ENCODE measurements around the gene HYAL3. TPM values are rescaled to one million over a fixed set of nuclear protein-coding genes. Genes with fewer than 3 reads are reported as not detected.

HYAL3 gene
- total and polyA plus RNA-seq, 3 experiments from 2014 or later, result 3.6 to 8.4 (median 7.7) TPM

DNA sequence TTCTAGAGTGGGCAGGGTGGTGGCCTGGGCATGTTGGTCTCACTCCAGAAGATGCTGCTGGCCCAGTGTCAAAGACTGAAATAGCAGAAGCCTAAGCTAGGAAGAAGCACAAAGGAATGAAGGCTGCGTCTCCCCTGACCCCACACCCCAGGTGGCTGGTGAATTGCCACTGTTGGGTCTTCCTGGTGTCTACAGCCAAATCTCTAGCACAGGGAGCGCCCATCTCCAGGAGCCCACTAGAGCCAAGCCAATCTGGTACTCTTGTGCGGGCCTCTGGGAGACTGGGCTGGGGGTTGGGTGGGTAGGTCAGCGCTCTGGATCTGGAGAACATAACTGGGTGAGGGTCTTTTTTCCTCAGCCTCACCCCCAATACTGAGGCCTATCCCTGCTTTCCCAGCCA lies 27.9 kb upstream of the HYAL3 start:
- Mint-ChIP-seq H3K27ac (peak overlapping the region; percentile 15 to 96 (median 86)), H3K36me3 (peaks cover 0 to 53% (median 0%) of the 10 kb centered on the region in 3 donors), H3K9me3 (no peaks in the 10 kb centered on the region), H3K4me1 (peaks cover 23 to 43% (median 26%) of the 10 kb centered on the region in 3 donors), H3K4me3 (peak overlapping the region; percentile 82 to 97 (median 91)), H3K27me3 (peaks cover 0 to 1% of the 10 kb centered on the region in 2 donors)
- peaks cover 18% of the 10 kb centered on the region for H3K4me1 ChIP-seq (ENCODE audit: insufficient read depth, low read length)
- no peaks in the 10 kb centered on the region for H3K9me3 ChIP-seq (ENCODE audit: low read length)
- CTCF ChIA-PET, result interaction anchor here (0.7 to 2.5 kb wide), 8 partner anchors 8 to 134 kb away, joined by 3 to 19 read pairs (median 4); partner anchors contain the start of genes IFRD2 and RASSF1
- H3K27ac ChIP-seq (ENCODE audit: low read depth, low read length), result peak overlapping the region; percentile 71
- H3K36me3 ChIP-seq (ENCODE audit: insufficient read depth, low read length), result peaks cover 26% of the 10 kb centered on the region
- H3K27me3 ChIP-seq (ENCODE audit: insufficient read depth, low read length, poor library complexity, severe bottlenecking), result no peaks in the 10 kb centered on the region
- no peak for DNase-seq
- H3K4me3 ChIP-seq (ENCODE audit: low read length), result peak overlapping the region; percentile 70
- POLR2A ChIA-PET, result interaction anchor here (0.8 to 3.9 kb wide), 4 partner anchors 10 to 35 kb away, joined by 5 to 57 read pairs (median 8); partner anchors contain the start of genes HYAL3, IFRD2, NAA80 and RASSF1

DNA sequence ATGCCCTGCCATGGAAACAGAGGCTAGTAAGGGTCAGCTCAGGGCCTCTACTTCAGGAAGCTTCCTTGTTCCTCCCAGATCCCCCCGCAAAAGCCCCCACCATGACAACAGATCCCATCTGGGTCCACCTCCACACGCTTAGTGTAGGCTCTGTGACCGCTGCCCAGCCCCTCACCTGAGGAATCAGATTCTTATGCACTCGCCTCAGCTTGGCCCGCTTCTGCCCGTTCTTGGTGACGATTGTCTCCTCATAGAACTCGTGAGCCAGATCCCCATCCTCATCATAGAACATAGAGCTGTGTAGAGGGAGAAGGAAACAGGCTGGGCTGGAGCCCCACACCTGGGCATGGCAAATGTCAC lies 27.0 kb upstream of the HYAL3 start:
- H3K36me3 Mint-ChIP-seq, result peaks cover 0 to 44% (median 0%) of the 10 kb centered on the region in 3 donors
- Histone ChIP-seq H3K4me1 (ENCODE audit: insufficient read depth, low read length) (peaks cover 22% of the 10 kb centered on the region), H3K4me3 (ENCODE audit: low read length) (no peak overlapping the region), H3K36me3 (ENCODE audit: insufficient read depth, low read length) (peaks cover 21% of the 10 kb centered on the region), H3K9me3 (ENCODE audit: low read length) (no peaks in the 10 kb centered on the region), H3K27me3 (ENCODE audit: insufficient read depth, low read length, poor library complexity, severe bottlenecking) (no peaks in the 10 kb centered on the region), H3K27ac (ENCODE audit: low read depth, low read length) (no peak overlapping the region)
- H3K9me3 Mint-ChIP-seq, result no peaks in the 10 kb centered on the region
- H3K4me3 Mint-ChIP-seq, result peak overlapping the region; percentile 32 to 97 (median 45)
- H3K27ac Mint-ChIP-seq, result peak overlapping the region in 6 of 8 donors; percentile 29 to 70 (median 60)
- peaks cover 0 to 1% of the 10 kb centered on the region in 2 donors for H3K27me3 Mint-ChIP-seq
- POLR2A ChIA-PET, result interaction anchor here (3.9 kb wide), 1 partner anchor 11 kb away, joined by 57 read pairs; no protein-coding TSS in a partner anchor
- DNase-seq, result no peak
- CTCF ChIA-PET, result interaction anchor here (1.4 to 3.3 kb wide), 2 partner anchors 11 to 67 kb away, joined by 3 to 22 read pairs; no protein-coding TSS in a partner anchor
- peaks cover 20 to 38% (median 24%) of the 10 kb centered on the region in 3 donors for H3K4me1 Mint-ChIP-seq

GRCh38 chr3:50325497-50326181 lies 26.4 kb upstream of the HYAL3 start:
- Histone ChIP-seq H3K9me3 (ENCODE audit: low read length) (no peaks in the 10 kb centered on the region), H3K27ac (ENCODE audit: low read depth, low read length) (no peak overlapping the region), H3K4me3 (ENCODE audit: low read length) (no peak overlapping the region), H3K36me3 (ENCODE audit: insufficient read depth, low read length) (peaks cover 15% of the 10 kb centered on the region), H3K4me1 (ENCODE audit: insufficient read depth, low read length) (peaks cover 24% of the 10 kb centered on the region), H3K27me3 (ENCODE audit: insufficient read depth, low read length, poor library complexity, severe bottlenecking) (no peaks in the 10 kb centered on the region)
- POLR2A ChIA-PET, result interaction anchor here (3.9 kb wide), 1 partner anchor 12 kb away, joined by 57 read pairs; no protein-coding TSS in a partner anchor
- Mint-ChIP-seq H3K4me3 (peak overlapping the region in 3 of 7 donors; percentile 47 to 85 (median 76)), H3K9me3 (no peaks in the 10 kb centered on the region), H3K4me1 (peaks cover 20 to 40% (median 26%) of the 10 kb centered on the region in 3 donors), H3K27me3 (peaks cover 0 to 1% of the 10 kb centered on the region in 2 donors), H3K27ac (peak overlapping the region in 5 of 8 donors; percentile 45 to 80 (median 66)), H3K36me3 (peaks cover 0 to 41% (median 0%) of the 10 kb centered on the region in 3 donors)
- CTCF ChIA-PET, result interaction anchor here (1.0 to 3.3 kb wide), 4 partner anchors 11 to 26 kb away, joined by 3 to 22 read pairs (median 12); partner anchors contain the start of genes HYAL3 and NAA80
- no peak for DNase-seq

DNA sequence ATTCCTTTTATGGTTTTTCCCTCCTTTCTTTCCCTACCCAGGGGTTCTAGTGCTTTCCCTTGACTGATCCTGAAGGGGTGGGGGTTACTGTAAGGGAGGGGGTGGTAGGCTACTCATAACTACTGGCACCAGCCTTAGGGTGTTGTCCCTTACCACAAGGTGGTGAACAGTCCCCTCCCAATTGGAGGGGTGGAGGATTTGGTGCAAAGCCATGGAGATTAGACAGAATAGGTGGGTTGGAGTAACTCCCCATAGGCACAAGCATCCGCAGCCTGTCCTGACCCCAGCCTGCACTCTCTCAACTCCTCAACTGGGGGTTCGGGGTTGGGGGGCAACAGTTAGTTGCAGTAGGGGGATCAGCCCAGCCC lies 25.9 kb upstream of the HYAL3 start:
- Histone ChIP-seq H3K4me3 (ENCODE audit: low read length) (no peak overlapping the region), H3K36me3 (ENCODE audit: insufficient read depth, low read length) (peaks cover 11% of the 10 kb centered on the region), H3K4me1 (ENCODE audit: insufficient read depth, low read length) (peaks cover 29% of the 10 kb centered on the region), H3K27me3 (ENCODE audit: insufficient read depth, low read length, poor library complexity, severe bottlenecking) (no peaks in the 10 kb centered on the region), H3K9me3 (ENCODE audit: low read length) (no peaks in the 10 kb centered on the region), H3K27ac (ENCODE audit: low read depth, low read length) (no peak overlapping the region)
- Mint-ChIP-seq H3K4me3 (peak overlapping the region in 3 of 7 donors; percentile 47 to 85 (median 76)), H3K4me1 (peaks cover 25 to 45% (median 31%) of the 10 kb centered on the region in 3 donors), H3K27me3 (peaks cover 0 to 1% of the 10 kb centered on the region in 2 donors), H3K9me3 (no peaks in the 10 kb centered on the region), H3K27ac (peak overlapping the region in 5 of 8 donors; percentile 33 to 80 (median 70)), H3K36me3 (peaks cover 0 to 35% (median 0%) of the 10 kb centered on the region in 3 donors)
- DNase-seq, result no peak
- ChIA-PET CTCF (interaction anchor here (1.0 to 3.3 kb wide), 11 partner anchors 11 to 131 kb away, joined by 3 to 22 read pairs (median 4); partner anchors contain the start of genes HYAL3 and NAA80), POLR2A (no interaction called here)

DNA sequence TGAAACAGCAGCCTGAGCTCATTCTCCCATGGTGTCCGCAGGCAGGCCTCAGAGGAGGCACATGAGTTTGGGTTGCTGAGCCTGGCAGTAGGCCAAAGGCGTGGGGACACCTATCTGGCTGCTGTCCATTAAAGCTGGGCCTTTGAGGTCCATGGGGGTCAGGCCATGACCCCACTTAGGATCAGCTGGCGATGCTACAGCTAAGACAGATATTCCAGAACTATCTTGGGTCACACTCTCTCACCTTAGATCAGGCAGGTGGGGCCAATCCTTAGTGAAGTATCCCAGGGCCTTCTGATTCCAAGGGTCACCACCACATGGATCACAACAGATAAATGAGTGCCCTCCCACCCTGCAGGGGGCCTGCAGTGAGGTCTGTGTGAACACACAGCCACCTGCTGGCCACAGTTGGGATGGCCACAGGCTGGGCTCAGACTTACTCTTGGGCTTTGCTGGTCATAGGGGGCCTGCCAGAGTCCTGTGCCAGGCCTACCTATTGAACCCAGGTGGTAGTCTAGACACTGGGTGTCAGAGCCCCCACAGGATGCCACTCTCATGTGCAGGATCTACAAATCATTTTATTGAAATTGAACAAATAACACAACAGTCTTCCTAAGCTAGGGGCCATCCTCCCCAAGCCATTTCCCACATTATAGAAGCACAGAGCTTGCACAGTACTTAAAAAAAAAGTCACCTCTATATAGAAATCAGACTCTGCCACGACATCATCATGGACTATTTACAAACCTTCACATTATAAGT lies 25.3 kb upstream of the HYAL3 start:
- Mint-ChIP-seq H3K9me3 (no peaks in the 10 kb centered on the region), H3K36me3 (peaks cover 0 to 30% (median 0%) of the 10 kb centered on the region in 3 donors), H3K4me3 (peak overlapping the region in 2 of 7 donors; percentile 5 to 85), H3K27me3 (peaks cover 0 to 1% of the 10 kb centered on the region in 2 donors), H3K27ac (peak overlapping the region; percentile 31 to 89 (median 64)), H3K4me1 (peaks cover 30 to 51% (median 36%) of the 10 kb centered on the region in 3 donors)
- DNase-seq, result peak; percentile 39 to 75 (median 50)
- ChIA-PET POLR2A (interaction anchor here (2.0 kb wide), 1 partner anchor 13 kb away, joined by 6 read pairs; no protein-coding TSS in a partner anchor), CTCF (interaction anchor here (0.8 to 3.3 kb wide), 18 partner anchors 8 to 130 kb away, joined by 3 to 22 read pairs (median 4); partner anchors contain the start of genes HYAL3 and NAA80)
- Histone ChIP-seq H3K4me3 (ENCODE audit: low read length) (no peak overlapping the region), H3K27ac (ENCODE audit: low read depth, low read length) (no peak overlapping the region), H3K4me1 (ENCODE audit: insufficient read depth, low read length) (peaks cover 35% of the 10 kb centered on the region), H3K9me3 (ENCODE audit: low read length) (no peaks in the 10 kb centered on the region), H3K36me3 (ENCODE audit: insufficient read depth, low read length) (peaks cover 6% of the 10 kb centered on the region), H3K27me3 (ENCODE audit: insufficient read depth, low read length, poor library complexity, severe bottlenecking) (no peaks in the 10 kb centered on the region)

GRCh38 chr3:50323614-50324199 lies 24.5 kb upstream of the HYAL3 start:
- H3K4me1 ChIP-seq (ENCODE audit: insufficient read depth, low read length), result peaks cover 34% of the 10 kb centered on the region
- H3K9me3 Mint-ChIP-seq, result no peaks in the 10 kb centered on the region
- H3K27me3 ChIP-seq (ENCODE audit: insufficient read depth, low read length, poor library complexity, severe bottlenecking), result no peaks in the 10 kb centered on the region
- POLR2A ChIA-PET, result interaction anchor here (0.6 to 2.0 kb wide), 2 partner anchors 14 to 35 kb away, joined by 3 to 6 read pairs; no protein-coding TSS in a partner anchor
- H3K27ac Mint-ChIP-seq, result peak overlapping the region in 5 of 8 donors; percentile 38 to 84 (median 71)
- no peak for DNase-seq
- H3K36me3 Mint-ChIP-seq, result peaks cover 0 to 27% (median 0%) of the 10 kb centered on the region in 3 donors
- peaks cover 35 to 58% (median 43%) of the 10 kb centered on the region in 3 donors for H3K4me1 Mint-ChIP-seq
- H3K4me3 Mint-ChIP-seq, result peak overlapping the region in 1 of 7 donors; percentile 81
- H3K4me3 ChIP-seq (ENCODE audit: low read length), result no peak overlapping the region
- no peaks in the 10 kb centered on the region for H3K9me3 ChIP-seq (ENCODE audit: low read length)
- no peak overlapping the region for H3K27ac ChIP-seq (ENCODE audit: low read depth, low read length)
- H3K36me3 ChIP-seq (ENCODE audit: insufficient read depth, low read length), result peaks cover 4% of the 10 kb centered on the region
- H3K27me3 Mint-ChIP-seq, result peaks cover 0 to 1% of the 10 kb centered on the region in 2 donors
- CTCF ChIA-PET, result interaction anchor here (0.8 to 3.3 kb wide), 16 partner anchors 9 to 129 kb away, joined by 3 to 22 read pairs (median 4); partner anchors contain the start of genes HYAL3 and NAA80

GRCh38 chr3:50323092-50323600 lies 23.9 kb upstream of the HYAL3 start:
- ChIA-PET POLR2A (interaction anchor here (2.0 kb wide), 1 partner anchor 14 kb away, joined by 6 read pairs; no protein-coding TSS in a partner anchor), CTCF (interaction anchor here (1.1 to 2.0 kb wide), 6 partner anchors 9 to 128 kb away, joined by 3 to 9 read pairs (median 6); partner anchors contain the start of genes HYAL3 and NAA80)
- Histone ChIP-seq H3K4me3 (ENCODE audit: low read length) (no peak overlapping the region), H3K27ac (ENCODE audit: low read depth, low read length) (no peak overlapping the region), H3K27me3 (ENCODE audit: insufficient read depth, low read length, poor library complexity, severe bottlenecking) (no peaks in the 10 kb centered on the region), H3K9me3 (ENCODE audit: low read length) (no peaks in the 10 kb centered on the region), H3K4me1 (ENCODE audit: insufficient read depth, low read length) (peaks cover 29% of the 10 kb centered on the region), H3K36me3 (ENCODE audit: insufficient read depth, low read length) (peaks cover 4% of the 10 kb centered on the region)
- peak overlapping the region in 6 of 8 donors; percentile 43 to 84 (median 70) for H3K27ac Mint-ChIP-seq
- peaks cover 0 to 1% of the 10 kb centered on the region in 2 donors for H3K27me3 Mint-ChIP-seq
- DNase-seq, result no peak
- H3K36me3 Mint-ChIP-seq, result peaks cover 0 to 24% (median 0%) of the 10 kb centered on the region in 3 donors
- peaks cover 34 to 58% (median 43%) of the 10 kb centered on the region in 3 donors for H3K4me1 Mint-ChIP-seq
- H3K4me3 Mint-ChIP-seq, result peak overlapping the region in 6 of 7 donors; percentile 8 to 81 (median 46)
- H3K9me3 Mint-ChIP-seq, result no peaks in the 10 kb centered on the region

Data from CD8-positive, alpha-beta memory T cell (primary cell).